B cell (primary cell): ENCODE results near the gene AFF1. TPM values are rescaled to one million over a fixed set of nuclear protein-coding genes. Genes with fewer than 3 reads are reported as not detected.

Experiments
- ATAC-seq: fragments of 200-7000 bp; cut with Tn5 transposase; one replicate; pipeline ENCODE4 v1.10.0; 2021; ENCODE audit warnings: low read depth, mild to moderate bottlenecking, moderate number of reproducible peaks, moderate library complexity
- CTCF ChIA-PET: fragments of 350-600 bp; sonication (Branson Sonifier 250); formaldehyde crosslinking; loops from one replicate; lab custom pipeline; 2021; ENCODE audit warnings: antibody characterized with exemption, inconsistent platforms; lab: Charles Lee
- POLR2A ChIA-PET: fragments of 350-600 bp; sonication (Branson Sonifier 250); formaldehyde crosslinking; loops from one replicate; lab custom pipeline; 2021; ENCODE audit warnings: antibody characterized with exemption; lab: Charles Lee
- DNase-seq: peaks from one replicate; pipeline ENCODE4 v3.0.0; 2013
- H2AFZ ChIP-seq: 2 replicates; pipeline ENCODE4 v1.6.1; 2012; ENCODE audit warnings: mild to moderate bottlenecking, low read depth, low read length; ENCODE audit not compliant: insufficient read depth, poor library complexity, severe bottlenecking
- H3K27ac ChIP-seq, 2 donors: 1 replicate in 1 of 2; 2 replicates in 1 of 2; pipeline ENCODE4 v1.5.1; 2012 to 2013; ENCODE audit warnings: low read length in 2 of 2, mild to moderate bottlenecking in 2 of 2, moderate library complexity in 1 of 2
- H3K27me3 ChIP-seq, 4 experiments: fragments of 200-600 bp in 1 of 4; sonication (generic) in 1 of 4; replicated peaks in 1 of 4; 1 replicate in 2 of 4; 2 replicates in 2 of 4; pipeline versions ENCODE4 v1.6.1 to v1.7.0; 2013 to 2016; ENCODE audit warnings: low read length in 3 of 4, mild to moderate bottlenecking in 2 of 4, mixed read lengths in 1 of 4, moderate library complexity in 1 of 4; ENCODE audit not compliant: insufficient read depth in 4 of 4, control insufficient read depth in 3 of 4; ENCODE audit errors: control extremely low read depth in 1 of 4
- H3K36me3 ChIP-seq, 2 experiments: replicated peaks in 1 of 2; 1 replicate in 1 of 2; 2 replicates in 1 of 2; pipeline versions ENCODE4 v1.6.1 to v1.7.1; 2013; ENCODE audit warnings: low read length in 1 of 2; ENCODE audit not compliant: insufficient read depth in 2 of 2, control insufficient read depth in 1 of 2; ENCODE audit errors: control extremely low read depth in 1 of 2, extremely low read depth in 1 of 2
- H3K4me1 ChIP-seq, 2 donors: fragments of 200-600 bp in 1 of 2; sonication (generic) in 1 of 2; 1 replicate in 1 of 2; 2 replicates in 1 of 2; pipeline versions ENCODE4 v1.5.1 to v1.6.1; 2013 to 2017; ENCODE audit warnings: low read length in 2 of 2; ENCODE audit not compliant: control insufficient read depth in 2 of 2, insufficient read depth in 2 of 2
- H3K4me2 ChIP-seq: replicated peaks from 2 replicates; pipeline ENCODE3; 2012; ENCODE audit warnings: mild to moderate bottlenecking, low read depth, low read length; ENCODE audit not compliant: poor library complexity, severe bottlenecking
- H3K4me3 ChIP-seq, 5 experiments: fragments of 200-600 bp in 1 of 5; sonication (generic) in 1 of 5; 1 replicate in 3 of 5; 2 replicates in 2 of 5; pipeline versions ENCODE4 v1.5.1 to v1.7.0; 2011 to 2016; ENCODE audit warnings: low read length in 4 of 5, mild to moderate bottlenecking in 4 of 5, low read depth in 2 of 5, control low read depth in 1 of 5, moderate library complexity in 1 of 5; ENCODE audit not compliant: insufficient read depth in 1 of 5; ENCODE audit errors: control extremely low read depth in 1 of 5, extremely low read depth in 1 of 5
- H3K79me2 ChIP-seq: fragments of 200-600 bp; sonication (generic); one replicate; pipeline ENCODE4 v1.6.0; 2016; ENCODE audit warnings: low read length; ENCODE audit not compliant: control insufficient read depth, insufficient read depth
- H3K9ac ChIP-seq: fragments of 200-600 bp; sonication (generic); 2 replicates; pipeline ENCODE4 v1.6.1; 2017; ENCODE audit warnings: mild to moderate bottlenecking, low read length, moderate library complexity
- H3K9me3 ChIP-seq, 3 donors: one replicate each; pipeline versions ENCODE4 v1.6.1 to v1.7.1; 2013; ENCODE audit warnings: low read length in 2 of 3; ENCODE audit not compliant: control insufficient read depth in 2 of 3, insufficient read depth in 1 of 3; ENCODE audit errors: control extremely low read depth in 1 of 3
- H4K20me1 ChIP-seq: 2 replicates; pipeline ENCODE4 v1.6.0; 2012; ENCODE audit warnings: mild to moderate bottlenecking, low read length; ENCODE audit not compliant: insufficient read depth, control insufficient read depth, poor library complexity, severe bottlenecking
- H3K27ac Mint-ChIP-seq: one replicate; pipeline ENCODE4 v1.8.0; 2021; ENCODE audit warnings: mixed read lengths
- H3K27me3 Mint-ChIP-seq: one replicate; pipeline ENCODE4 v1.8.0; 2021; ENCODE audit warnings: mixed read lengths
- H3K4me1 Mint-ChIP-seq: one replicate; pipeline ENCODE4 v1.8.0; 2021; ENCODE audit warnings: mixed read lengths
- H3K4me3 Mint-ChIP-seq: one replicate; pipeline ENCODE4 v1.8.0; 2021; ENCODE audit warnings: mixed read lengths
- H3K9me3 Mint-ChIP-seq: one replicate; pipeline ENCODE4 v1.8.0; 2022; ENCODE audit warnings: mixed read lengths; ENCODE audit not compliant: insufficient read depth
- EZH2 ChIP-seq: IDR thresholded peaks from 2 replicates; pipeline ENCODE4 v1.6.1; 2012; ENCODE audit warnings: borderline replicate concordance, low read depth, mild to moderate bottlenecking, moderate library complexity, low read length; ENCODE audit not compliant: insufficient read depth, poor library complexity, severe bottlenecking
- WGBS: methylation state at CpG from one replicate; pipeline ENCODE4 v1.1.5; 2013; ENCODE audit warnings: missing lambda C conversion rate; ENCODE audit not compliant: insufficient coverage; 5-methylcytosine and 5-hydroxymethylcytosine counted together
- intact Hi-C: fragments of 100-400 bp; cut with micrococcal nuclease; formaldehyde crosslinking; loops from one replicate; pipeline ENCODE4 v1.10.0; 2022
- polyA plus RNA-seq: library from polyadenylated mRNA; depleted of rRNA; stranded (reverse); fragments of >200 nt; gene quantifications from 2 replicates; pipeline ENCODE4 v1.2.3, GENCODE V29; 2012
- total RNA-seq, 2 donors: library from RNA; stranded (reverse); fragments of 120-200 nt in 1 of 2; gene quantifications; 1 replicate in 1 of 2; 2 replicates in 1 of 2; pipeline versions ENCODE4 v1.2.3 to v1.2.4, GENCODE V29; 2013 to 2022
- TF ChIP-seq, protein P1 (sequence below): fragments of 200-600 bp; IDR thresholded peaks from one replicate; pipeline ENCODE4 v1.8.0; 2022; ENCODE audit warnings: antibody characterized with exemption, mild to moderate bottlenecking

AFF1 gene
- total and polyA plus RNA-seq, 2 donors (not counting 1 experiment from before 2014, with no cell fraction given), result 15.3 to 135 TPM

DNA sequence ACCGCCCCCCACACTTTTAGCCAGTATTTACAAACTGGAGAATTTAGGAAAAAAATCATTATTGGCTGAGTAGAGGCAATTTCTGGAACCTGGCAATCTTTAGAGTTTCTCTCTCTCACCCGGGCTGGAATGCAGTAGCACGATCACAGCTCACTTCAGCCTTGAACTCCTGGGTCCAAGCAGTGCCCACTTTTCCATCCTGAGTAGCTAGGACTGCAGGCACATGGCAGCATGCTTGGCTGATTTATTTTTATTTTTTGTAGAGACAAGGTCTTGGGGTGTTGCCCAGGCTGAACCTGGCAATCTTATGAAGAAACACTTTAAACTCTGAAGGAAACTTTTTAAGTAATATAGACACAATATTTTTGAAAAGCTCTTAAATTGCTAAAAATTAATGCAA, 120.1 kb downstream of the AFF1 start:
- Histone ChIP-seq H3K4me3 (no peak overlapping the region), H3K36me3 (peaks cover 4 to 10% of the 10 kb centered on the region in 2 experiments), H3K4me2 (peak overlapping the region; percentile 32), H4K20me1 (peaks cover 64% of the 10 kb centered on the region), H3K27me3 (no peaks in the 10 kb centered on the region), H2AFZ (no peak overlapping the region), H3K27ac (peak overlapping the region in 1 of 2 donors; percentile 57), H3K9ac (no peak overlapping the region), H3K4me1 (peaks cover 25 to 31% of the 10 kb centered on the region in 2 donors), H3K9me3 (no peaks in the 10 kb centered on the region), H3K79me2 (peaks cover 94% of the 10 kb centered on the region)
- H3K27ac Mint-ChIP-seq, result no peak overlapping the region
- intact Hi-C loops, result loop anchor here (5.0 kb wide), 1 partner anchor 37 kb away; no protein-coding TSS in a partner anchor
- ATAC-seq (no peak), DNase-seq (no peak)
- H3K4me1 Mint-ChIP-seq, result peaks cover 71% of the 10 kb centered on the region
- no peak for TF ChIP-seq EZH2
- peak overlapping the region; percentile 25 for H3K4me3 Mint-ChIP-seq
- H3K27me3 Mint-ChIP-seq, result no peaks in the 10 kb centered on the region
- 89% methylated on average over 2 of the region's 3 CpGs for WGBS
- no peaks in the 10 kb centered on the region for H3K9me3 Mint-ChIP-seq
- ChIA-PET CTCF (interaction anchor here (1.2 to 3.4 kb wide), 3 partner anchors 35 to 132 kb away, joined by 3 to 11 read pairs (median 7); no protein-coding TSS in a partner anchor), POLR2A (no interaction called here)

DNA sequence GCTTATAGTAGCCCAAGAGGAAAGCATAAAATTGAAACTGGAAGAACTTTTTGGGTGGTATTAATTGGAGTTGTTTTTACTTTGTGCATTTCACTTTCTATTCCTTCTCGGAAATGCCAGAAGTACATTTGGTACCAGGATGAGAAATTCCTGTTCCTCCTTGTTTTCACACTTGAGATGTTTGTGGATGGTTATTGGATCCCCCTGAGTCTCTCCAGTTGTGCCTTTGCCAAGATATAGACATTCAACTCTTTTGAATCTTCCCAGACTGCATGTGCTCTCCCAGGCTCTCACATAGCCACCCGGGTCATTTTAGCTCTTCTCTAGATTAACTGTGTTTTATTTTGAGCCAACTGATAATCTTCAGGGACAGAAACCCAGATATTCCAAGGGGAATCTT, 120.5 kb downstream of the AFF1 start:
- H3K4me3 ChIP-seq, result no peak overlapping the region
- TF ChIP-seq, protein P1, sequence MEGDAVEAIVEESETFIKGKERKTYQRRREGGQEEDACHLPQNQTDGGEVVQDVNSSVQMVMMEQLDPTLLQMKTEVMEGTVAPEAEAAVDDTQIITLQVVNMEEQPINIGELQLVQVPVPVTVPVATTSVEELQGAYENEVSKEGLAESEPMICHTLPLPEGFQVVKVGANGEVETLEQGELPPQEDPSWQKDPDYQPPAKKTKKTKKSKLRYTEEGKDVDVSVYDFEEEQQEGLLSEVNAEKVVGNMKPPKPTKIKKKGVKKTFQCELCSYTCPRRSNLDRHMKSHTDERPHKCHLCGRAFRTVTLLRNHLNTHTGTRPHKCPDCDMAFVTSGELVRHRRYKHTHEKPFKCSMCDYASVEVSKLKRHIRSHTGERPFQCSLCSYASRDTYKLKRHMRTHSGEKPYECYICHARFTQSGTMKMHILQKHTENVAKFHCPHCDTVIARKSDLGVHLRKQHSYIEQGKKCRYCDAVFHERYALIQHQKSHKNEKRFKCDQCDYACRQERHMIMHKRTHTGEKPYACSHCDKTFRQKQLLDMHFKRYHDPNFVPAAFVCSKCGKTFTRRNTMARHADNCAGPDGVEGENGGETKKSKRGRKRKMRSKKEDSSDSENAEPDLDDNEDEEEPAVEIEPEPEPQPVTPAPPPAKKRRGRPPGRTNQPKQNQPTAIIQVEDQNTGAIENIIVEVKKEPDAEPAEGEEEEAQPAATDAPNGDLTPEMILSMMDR, result no peak
- TF ChIP-seq EZH2, result no peak
- POLR2A ChIA-PET, result no interaction called here
- Mint-ChIP-seq H3K27me3 (no peaks in the 10 kb centered on the region), H3K9me3 (no peaks in the 10 kb centered on the region), H3K4me1 (peaks cover 67% of the 10 kb centered on the region), H3K4me3 (peak overlapping the region; percentile 9), H3K27ac (peak overlapping the region; percentile 15)
- peaks cover 60% of the 10 kb centered on the region for H4K20me1 ChIP-seq
- ATAC-seq, result no peak
- no peak overlapping the region for H3K27ac ChIP-seq
- H3K4me2 ChIP-seq, result peak overlapping the region; percentile 32
- no peaks in the 10 kb centered on the region for H3K9me3 ChIP-seq
- DNase-seq, result no peak
- H3K79me2 ChIP-seq, result peaks cover 90% of the 10 kb centered on the region
- peaks cover 25 to 31% of the 10 kb centered on the region in 2 donors for H3K4me1 ChIP-seq
- intact Hi-C loops, result no loop called here
- CTCF ChIA-PET, result interaction anchor here (1.1 to 1.8 kb wide), 3 partner anchors 36 to 133 kb away, joined by 3 to 7 read pairs (median 5); no protein-coding TSS in a partner anchor
- H3K27me3 ChIP-seq, result no peaks in the 10 kb centered on the region
- WGBS, result no CpG with 5 or more reads among the region's 2 CpGs
- H3K9ac ChIP-seq, result no peak overlapping the region
- H2AFZ ChIP-seq, result no peak overlapping the region
- peaks cover 4 to 10% of the 10 kb centered on the region in 2 experiments for H3K36me3 ChIP-seq
